ENCODE data around the gene ADARB2. TPM values are rescaled to one million over a fixed set of nuclear protein-coding genes. Genes with fewer than 3 reads are reported as not detected.
A peak's percentile ranks its signal among the peaks of the same experiment; 100 is the strongest.

Gene ADARB2
- total RNA-seq, 1 donor from 2014 or later, result 38.7 TPM

DNA sequence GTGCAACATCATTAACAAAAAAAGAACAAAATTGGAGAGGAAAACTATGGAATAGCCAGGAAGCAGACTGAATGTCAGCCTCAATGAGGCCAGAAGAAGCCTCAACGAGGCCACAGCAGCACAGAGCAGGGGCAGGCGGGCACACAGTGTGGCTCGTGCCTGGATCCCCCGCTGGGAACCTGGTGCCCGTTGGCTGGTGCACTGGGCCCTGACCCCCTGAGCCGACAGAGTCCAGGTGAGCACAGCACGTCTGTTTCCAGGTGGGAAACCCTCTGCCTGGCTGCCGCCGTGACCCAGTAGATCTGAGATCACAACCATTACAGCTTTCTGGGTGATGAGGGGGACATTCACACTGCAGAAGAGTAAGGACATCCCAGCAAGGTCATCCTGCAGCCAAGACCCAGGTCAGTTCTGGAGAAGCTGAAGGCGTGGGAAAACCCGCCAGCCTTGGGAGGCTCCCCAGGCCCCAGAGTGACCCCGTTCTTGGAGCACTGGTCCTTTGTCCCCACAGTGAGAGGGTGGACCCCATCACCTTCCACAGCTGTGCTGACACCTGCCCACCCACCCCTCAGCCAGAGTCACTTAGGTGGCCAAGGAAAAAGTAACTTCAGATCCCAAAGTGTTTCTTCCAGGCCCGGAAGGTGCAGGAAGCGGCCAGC, 222.1 kb downstream of the ADARB2 start:
- H3K27ac Mint-ChIP-seq (ENCODE audit: unreplicated experiment), result no peak overlapping the region
- H3K4me3 Mint-ChIP-seq (ENCODE audit: unreplicated experiment), result no peak overlapping the region
- H3K4me1 Mint-ChIP-seq (ENCODE audit: unreplicated experiment), result no peaks in the 10 kb centered on the region
- no peaks in the 10 kb centered on the region for H3K9me3 Mint-ChIP-seq (ENCODE audit: unreplicated experiment)
- DNase-seq (ENCODE audit: extremely low spot score, unreplicated experiment), result peak; percentile 62
- H3K27me3 Mint-ChIP-seq (ENCODE audit: unreplicated experiment), result peaks cover 2% of the 10 kb centered on the region
- TF ChIP-seq, protein P1, sequence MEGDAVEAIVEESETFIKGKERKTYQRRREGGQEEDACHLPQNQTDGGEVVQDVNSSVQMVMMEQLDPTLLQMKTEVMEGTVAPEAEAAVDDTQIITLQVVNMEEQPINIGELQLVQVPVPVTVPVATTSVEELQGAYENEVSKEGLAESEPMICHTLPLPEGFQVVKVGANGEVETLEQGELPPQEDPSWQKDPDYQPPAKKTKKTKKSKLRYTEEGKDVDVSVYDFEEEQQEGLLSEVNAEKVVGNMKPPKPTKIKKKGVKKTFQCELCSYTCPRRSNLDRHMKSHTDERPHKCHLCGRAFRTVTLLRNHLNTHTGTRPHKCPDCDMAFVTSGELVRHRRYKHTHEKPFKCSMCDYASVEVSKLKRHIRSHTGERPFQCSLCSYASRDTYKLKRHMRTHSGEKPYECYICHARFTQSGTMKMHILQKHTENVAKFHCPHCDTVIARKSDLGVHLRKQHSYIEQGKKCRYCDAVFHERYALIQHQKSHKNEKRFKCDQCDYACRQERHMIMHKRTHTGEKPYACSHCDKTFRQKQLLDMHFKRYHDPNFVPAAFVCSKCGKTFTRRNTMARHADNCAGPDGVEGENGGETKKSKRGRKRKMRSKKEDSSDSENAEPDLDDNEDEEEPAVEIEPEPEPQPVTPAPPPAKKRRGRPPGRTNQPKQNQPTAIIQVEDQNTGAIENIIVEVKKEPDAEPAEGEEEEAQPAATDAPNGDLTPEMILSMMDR (IDR thresholded peaks at IDR 0.05), result no peak
- H3K36me3 Mint-ChIP-seq (ENCODE audit: unreplicated experiment), result no peaks in the 10 kb centered on the region

DNA sequence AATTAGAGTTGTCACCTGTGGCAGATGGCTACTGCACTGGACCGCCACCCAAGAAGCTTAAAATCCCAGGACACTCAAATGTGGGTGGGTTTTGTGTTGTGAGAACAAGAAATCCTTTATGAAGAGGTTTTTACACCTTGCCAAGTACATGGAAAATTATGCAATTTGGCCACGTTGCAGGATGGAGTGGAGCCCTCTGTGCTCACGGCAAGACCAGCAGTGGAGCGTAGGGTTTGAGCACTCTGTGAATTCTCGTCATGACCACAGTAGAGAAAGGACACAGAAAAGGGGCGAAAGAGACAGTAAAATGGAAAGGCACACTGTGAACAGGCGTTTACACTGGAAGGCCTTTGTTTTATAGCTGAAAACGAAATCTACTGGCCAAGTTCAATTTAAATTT, 222.6 kb downstream of the ADARB2 start:
- Mint-ChIP-seq H3K27me3 (ENCODE audit: unreplicated experiment) (peaks cover 2% of the 10 kb centered on the region), H3K4me1 (ENCODE audit: unreplicated experiment) (no peaks in the 10 kb centered on the region), H3K27ac (ENCODE audit: unreplicated experiment) (no peak overlapping the region), H3K9me3 (ENCODE audit: unreplicated experiment) (no peaks in the 10 kb centered on the region), H3K36me3 (ENCODE audit: unreplicated experiment) (no peaks in the 10 kb centered on the region), H3K4me3 (ENCODE audit: unreplicated experiment) (no peak overlapping the region)
- TF ChIP-seq, protein P1 (IDR thresholded peaks at IDR 0.05), result no peak
- peak; percentile 25 for DNase-seq (ENCODE audit: extremely low spot score, unreplicated experiment)

DNA sequence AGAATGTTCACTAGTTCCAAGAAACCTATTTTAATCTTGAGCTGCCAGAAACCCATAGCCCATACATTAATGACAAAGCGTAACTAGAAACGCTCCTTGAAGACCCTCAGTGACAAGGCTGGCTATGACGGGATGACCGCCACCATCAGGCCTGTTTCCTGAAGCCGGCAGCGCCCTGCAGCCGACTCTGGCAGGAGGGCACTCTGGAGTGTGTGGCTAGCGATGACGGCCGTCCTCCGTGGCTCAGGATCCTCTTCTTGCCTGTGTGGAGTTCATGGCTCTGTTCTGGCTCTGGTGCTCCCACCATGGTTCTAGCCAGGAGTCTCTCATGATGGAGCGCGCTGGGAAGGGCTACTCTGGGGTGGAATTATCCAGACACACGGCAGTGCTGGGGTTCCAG, 224.1 kb downstream of the ADARB2 start:
- H3K4me1 Mint-ChIP-seq (ENCODE audit: unreplicated experiment), result no peaks in the 10 kb centered on the region
- no peaks in the 10 kb centered on the region for H3K9me3 Mint-ChIP-seq (ENCODE audit: unreplicated experiment)
- no peak overlapping the region for H3K27ac Mint-ChIP-seq (ENCODE audit: unreplicated experiment)
- H3K27me3 Mint-ChIP-seq (ENCODE audit: unreplicated experiment), result peaks cover 2% of the 10 kb centered on the region
- DNase-seq (ENCODE audit: extremely low spot score, unreplicated experiment), result peak; percentile 67
- H3K36me3 Mint-ChIP-seq (ENCODE audit: unreplicated experiment), result no peaks in the 10 kb centered on the region
- TF ChIP-seq, protein P1 (IDR thresholded peaks at IDR 0.05), result no peak
- no peak overlapping the region for H3K4me3 Mint-ChIP-seq (ENCODE audit: unreplicated experiment)

DNA sequence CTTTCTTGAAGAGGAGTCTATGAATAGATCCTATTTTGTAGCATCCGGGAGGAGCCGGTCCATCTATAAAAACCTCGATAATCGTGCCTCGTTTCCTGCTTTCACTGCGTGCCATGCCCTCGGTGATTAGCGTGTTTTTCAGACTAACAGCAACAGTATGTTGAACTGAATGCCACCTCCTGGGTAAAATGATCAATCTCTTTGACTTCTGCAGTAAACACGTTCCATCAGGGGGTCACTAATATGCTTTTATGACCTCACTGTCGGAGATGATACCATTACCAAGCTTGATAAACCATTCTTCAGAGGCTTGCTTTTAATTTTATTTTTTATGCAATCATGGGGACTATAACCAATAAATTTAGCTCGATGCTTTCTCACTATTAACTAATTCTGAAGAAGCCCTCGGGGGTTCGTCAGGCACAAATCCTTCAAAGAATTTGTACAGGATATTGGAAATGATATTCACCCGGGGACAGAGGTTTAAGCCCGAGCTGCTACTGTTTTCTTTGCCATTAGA, 228.3 kb downstream of the ADARB2 start:
- no peaks in the 10 kb centered on the region for H3K27me3 Mint-ChIP-seq (ENCODE audit: unreplicated experiment)

DNA sequence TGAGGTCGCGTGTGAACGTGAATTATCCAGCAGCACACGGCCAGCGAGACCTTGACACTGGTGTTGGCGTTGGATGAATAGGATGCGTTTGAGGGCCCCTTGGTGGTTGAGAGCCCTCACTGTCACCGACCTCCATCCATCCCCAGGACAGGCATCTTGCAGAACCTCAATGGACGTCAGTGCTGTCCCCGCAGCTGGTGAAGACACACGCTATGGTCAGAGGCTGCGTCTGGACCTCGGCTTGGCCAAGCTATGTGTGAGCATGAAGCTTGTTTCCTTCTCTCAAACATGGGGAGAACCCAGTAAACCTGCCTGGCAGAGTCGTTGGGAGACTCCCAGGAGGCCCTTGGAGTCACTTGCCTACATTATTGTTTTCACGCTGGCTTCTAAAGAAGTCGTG, 229.2 kb downstream of the ADARB2 start:
- H3K9me3 Mint-ChIP-seq (ENCODE audit: unreplicated experiment), result peaks cover 3% of the 10 kb centered on the region
- H3K36me3 Mint-ChIP-seq (ENCODE audit: unreplicated experiment), result no peaks in the 10 kb centered on the region
- no peak overlapping the region for H3K4me3 Mint-ChIP-seq (ENCODE audit: unreplicated experiment)
- H3K27ac Mint-ChIP-seq (ENCODE audit: unreplicated experiment), result no peak overlapping the region
- TF ChIP-seq, protein P1 (IDR thresholded peaks at IDR 0.05), result no peak
- no peaks in the 10 kb centered on the region for H3K4me1 Mint-ChIP-seq (ENCODE audit: unreplicated experiment)
- no peaks in the 10 kb centered on the region for H3K27me3 Mint-ChIP-seq (ENCODE audit: unreplicated experiment)
- DNase-seq (ENCODE audit: extremely low spot score, unreplicated experiment), result no peak

More for the DNA sequence above, 228.3 kb downstream of the ADARB2 start:
- Mint-ChIP-seq H3K36me3 (ENCODE audit: unreplicated experiment) (no peaks in the 10 kb centered on the region), H3K4me3 (ENCODE audit: unreplicated experiment) (no peak overlapping the region), H3K4me1 (ENCODE audit: unreplicated experiment) (no peaks in the 10 kb centered on the region), H3K9me3 (ENCODE audit: unreplicated experiment) (peaks cover 2% of the 10 kb centered on the region), H3K27ac (ENCODE audit: unreplicated experiment) (no peak overlapping the region)
- TF ChIP-seq, protein P1 (IDR thresholded peaks at IDR 0.05), result no peak
- peak; percentile 53 for DNase-seq (ENCODE audit: extremely low spot score, unreplicated experiment)
